ENCODE data around the gene LANCL2.
"Not testable (repeated sequence)": the region's sequence is repeated elsewhere in the genome, so short reads cannot be mapped to it uniquely, and the experiment has no call there.

The LANCL2 gene, protein sequence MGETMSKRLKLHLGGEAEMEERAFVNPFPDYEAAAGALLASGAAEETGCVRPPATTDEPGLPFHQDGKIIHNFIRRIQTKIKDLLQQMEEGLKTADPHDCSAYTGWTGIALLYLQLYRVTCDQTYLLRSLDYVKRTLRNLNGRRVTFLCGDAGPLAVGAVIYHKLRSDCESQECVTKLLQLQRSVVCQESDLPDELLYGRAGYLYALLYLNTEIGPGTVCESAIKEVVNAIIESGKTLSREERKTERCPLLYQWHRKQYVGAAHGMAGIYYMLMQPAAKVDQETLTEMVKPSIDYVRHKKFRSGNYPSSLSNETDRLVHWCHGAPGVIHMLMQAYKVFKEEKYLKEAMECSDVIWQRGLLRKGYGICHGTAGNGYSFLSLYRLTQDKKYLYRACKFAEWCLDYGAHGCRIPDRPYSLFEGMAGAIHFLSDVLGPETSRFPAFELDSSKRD

GRCh38 chr7:55365205-55365674 is at the start of gene LANCL2:
Gene LANCL2 (plus strand): TSS chr7:55365337. CDS start chr7:55366026, 689 bp downstream.
- DNase-seq (ENCODE audit: low read depth in 1 of 2, low spot score in 1 of 2): no peak

DNA sequence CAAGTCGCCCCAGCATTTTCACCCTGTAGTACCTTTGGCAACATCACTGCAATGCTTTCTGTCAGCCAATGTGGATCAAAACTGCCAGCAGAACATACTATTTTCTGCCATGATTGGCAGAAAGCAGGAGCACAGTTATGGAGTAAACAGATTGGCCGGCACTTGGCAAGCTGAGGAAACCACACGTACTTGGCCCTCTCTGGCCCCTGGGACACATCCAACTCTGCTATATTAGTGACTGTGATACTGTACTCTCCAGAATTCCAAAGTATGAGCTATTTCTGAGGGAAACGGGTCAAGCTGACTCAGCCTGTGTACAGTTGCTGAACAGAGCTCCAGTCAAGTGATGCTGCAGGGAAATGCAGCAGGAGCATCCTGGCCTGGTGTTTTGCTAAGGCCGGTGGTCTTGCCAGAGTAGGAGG is 39.8 kb upstream of the LANCL2 start:
- no peak for DNase-seq (ENCODE audit: low read depth in 1 of 2, low spot score in 1 of 2)

- no peak for DNase-seq (ENCODE audit: low read depth in 1 of 2, low spot score in 1 of 2)
Observed at GRCh38 chr7:55326081-55326835, 38.9 kb upstream of the LANCL2 start.

- no peak for DNase-seq (ENCODE audit: low read depth in 1 of 2, low spot score in 1 of 2)
Observed at GRCh38 chr7:55326945-55327626, 38.1 kb upstream of the LANCL2 start.

GRCh38 chr7:55335151-55335550 is 30.0 kb upstream of the LANCL2 start:
- no peak for DNase-seq (ENCODE audit: low read depth in 1 of 2, low spot score in 1 of 2)

- DNase-seq (ENCODE audit: low read depth in 1 of 2, low spot score in 1 of 2): no peak
Observed at GRCh38 chr7:55335786-55336185, 29.4 kb upstream of the LANCL2 start.

- no peak for DNase-seq (ENCODE audit: low read depth in 1 of 2, low spot score in 1 of 2)
Observed at GRCh38 chr7:55336540-55336939, 28.6 kb upstream of the LANCL2 start.

DNA sequence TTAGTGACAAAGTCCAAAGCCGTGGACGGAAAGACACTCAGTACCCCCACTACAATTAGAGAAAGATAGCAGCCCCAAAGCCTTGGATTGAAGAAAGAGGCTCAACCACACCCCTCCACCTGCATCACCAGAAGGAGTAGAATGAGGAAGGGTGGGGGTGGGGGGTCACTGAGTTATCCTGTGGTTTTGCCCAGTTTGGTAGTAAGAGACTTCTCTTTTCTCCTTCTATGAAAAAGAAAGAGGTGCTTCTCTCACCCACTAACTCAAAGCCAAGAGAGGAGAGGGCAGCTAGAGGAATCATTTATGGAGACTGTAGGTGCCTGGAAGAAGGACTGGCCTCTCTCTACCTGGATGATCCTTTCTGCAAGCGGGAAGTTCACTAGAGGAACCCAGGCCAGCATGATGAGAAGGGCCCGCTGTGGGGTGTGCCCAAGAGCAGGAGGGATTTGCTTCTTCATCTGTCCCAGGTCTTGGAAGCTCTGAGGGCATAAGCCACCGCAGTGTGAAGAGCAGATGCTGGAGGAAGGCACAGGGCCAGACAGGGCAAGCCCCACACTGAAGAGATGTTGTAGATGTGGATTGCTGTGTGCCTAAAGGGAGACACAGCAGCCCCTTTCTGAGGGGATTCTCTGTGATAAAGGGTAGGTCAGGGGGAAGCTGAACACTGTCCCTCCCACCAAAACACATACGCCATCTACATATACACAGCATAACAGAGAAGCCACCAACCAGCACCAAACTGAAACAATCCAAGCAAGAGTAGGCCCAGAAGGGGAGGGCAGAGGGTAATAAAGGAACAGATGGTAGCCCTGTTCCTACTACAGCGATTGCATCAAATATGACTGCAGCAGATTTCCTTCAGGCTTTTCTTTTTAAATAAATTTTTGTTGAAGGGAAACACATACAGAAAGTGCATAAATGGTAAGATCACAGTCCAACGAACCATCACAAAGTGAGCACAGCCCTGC is 25.8 kb upstream of the LANCL2 start:
- no peak for DNase-seq (ENCODE audit: low read depth in 1 of 2, low spot score in 1 of 2)

DNA sequence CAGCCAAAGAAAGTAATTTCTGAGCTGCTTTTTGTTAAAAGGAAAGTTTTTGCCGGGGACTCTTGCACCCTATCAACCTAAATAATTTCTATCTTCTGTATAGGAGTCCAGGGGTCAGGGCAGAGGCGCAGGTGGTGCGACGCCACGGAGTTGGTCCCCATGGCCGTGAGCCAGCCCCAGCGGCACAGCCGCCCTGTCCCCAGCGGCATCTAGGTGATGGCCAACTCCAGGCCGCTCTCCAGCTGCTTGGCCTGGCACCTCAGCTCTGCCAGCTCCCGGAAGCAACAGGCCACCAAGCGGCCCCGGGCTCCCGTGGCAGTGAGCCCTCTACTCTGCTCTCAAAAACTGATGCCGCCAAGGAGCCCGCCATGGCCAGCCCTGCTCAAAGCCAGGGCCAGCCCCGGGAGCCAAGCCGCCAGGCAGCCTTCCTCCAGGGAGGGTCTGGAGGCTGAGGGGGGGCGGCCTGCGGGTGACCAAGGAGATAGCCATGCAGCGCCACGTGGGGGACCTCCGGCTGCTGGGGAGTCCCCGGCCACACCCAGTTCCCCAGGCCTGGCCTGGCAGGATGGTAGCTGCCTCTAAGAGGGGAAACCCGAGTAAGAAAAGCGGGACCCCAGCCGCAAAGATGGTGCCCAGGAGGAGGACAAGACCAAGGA is 22.8 kb upstream of the LANCL2 start:
- no peak for DNase-seq (ENCODE audit: low read depth in 1 of 2, low spot score in 1 of 2)

DNA sequence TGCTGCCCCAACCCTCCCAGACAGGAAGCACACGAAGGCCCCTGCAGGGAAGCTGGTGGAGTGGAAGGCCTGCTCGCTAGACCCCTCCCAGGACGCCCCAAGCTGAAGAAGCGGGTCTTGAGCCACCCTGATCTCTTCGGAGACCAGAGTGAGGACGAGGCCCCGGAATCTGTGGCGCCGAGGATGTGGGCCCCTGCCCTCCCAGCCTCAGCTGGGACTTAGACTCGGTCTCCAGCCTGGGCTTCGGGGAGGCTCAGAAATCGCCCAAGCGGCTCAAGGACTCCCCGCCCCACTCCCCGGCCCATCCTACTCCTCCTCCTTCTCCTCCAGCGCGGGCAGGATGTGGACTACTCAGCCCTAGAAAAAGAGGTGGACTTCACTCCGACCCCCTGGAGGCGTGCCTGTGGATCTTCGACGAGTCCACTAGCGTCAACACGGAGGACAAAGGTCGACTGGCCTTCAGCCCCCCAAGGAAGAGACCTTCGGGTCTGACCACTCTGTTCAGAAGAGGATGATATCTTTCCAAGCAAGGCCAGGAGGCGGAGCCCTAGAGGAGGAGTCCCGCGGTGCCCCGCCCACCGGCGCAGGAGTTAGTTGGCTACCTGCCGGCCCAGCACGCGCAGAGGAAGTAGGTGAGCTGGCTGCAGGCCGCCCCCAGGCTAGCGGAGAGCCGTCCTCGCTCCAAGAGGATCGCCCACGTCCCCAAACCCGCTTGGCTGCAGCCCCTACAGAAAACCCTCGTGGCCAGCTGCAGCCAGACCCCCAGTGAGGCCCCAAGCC is 21.9 kb upstream of the LANCL2 start:
- DNase-seq (ENCODE audit: low read depth in 1 of 2, low spot score in 1 of 2): no peak

DNA sequence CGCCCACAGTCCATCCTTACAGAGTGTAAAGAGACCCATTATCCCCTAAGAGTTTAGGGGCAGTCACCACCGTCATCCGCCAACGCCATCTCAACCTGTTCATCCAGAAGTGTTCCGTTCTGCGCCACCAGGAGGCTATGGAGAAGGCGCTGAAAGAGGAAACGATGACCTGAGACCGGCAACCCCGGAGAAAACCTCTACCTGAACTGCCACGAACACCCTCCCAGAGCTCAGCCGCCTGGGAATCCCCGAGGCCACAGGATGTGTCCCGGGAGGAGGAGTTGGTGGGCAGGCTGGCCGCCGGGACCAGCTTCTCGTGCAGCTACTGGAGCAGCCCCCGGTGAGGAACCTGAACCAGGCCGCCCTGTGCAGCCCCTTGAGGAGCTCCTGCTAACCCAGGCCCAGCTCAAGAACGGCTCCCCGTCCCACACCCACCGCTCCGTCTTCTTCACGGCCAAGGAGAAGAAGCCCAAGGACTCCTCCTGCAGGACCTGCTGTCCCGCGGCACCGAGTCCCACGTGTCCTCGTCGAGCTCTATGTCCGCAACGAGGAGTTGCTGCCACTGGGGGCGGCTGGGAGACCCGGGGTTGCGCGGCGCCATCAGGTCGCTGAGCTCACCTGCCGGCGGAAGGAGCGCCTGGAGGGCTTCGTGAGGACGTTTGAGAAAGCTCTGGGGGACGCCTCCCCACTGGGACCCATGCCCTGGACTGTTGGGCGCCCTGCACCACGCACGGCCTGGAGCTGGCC is 21.1 kb upstream of the LANCL2 start:
- DNase-seq (ENCODE audit: low read depth in 1 of 2, low spot score in 1 of 2): no peak

- DNase-seq (ENCODE audit: low read depth in 1 of 2, low spot score in 1 of 2): no peak
Observed at GRCh38 chr7:55344840-55345239, 20.3 kb upstream of the LANCL2 start.

DNA sequence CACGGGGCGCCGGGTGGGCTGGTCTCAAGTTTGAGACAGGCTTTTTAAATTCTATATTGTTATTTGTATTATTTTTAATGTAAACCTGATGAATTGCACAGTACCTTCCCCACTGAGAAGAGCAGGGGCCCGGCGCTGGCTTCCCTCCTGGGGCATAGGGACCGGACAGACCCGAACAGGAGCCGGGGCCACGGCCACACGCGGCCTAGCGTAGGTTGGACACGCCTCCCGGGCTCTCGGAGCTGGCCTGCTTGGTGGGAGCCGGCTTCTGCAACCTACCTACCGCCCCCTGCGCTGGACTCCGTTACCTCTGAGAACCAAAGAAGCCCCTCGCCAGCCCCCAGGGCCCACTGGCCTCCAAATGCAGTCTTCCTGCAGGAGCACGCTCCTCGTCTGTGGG is 19.8 kb upstream of the LANCL2 start:
- DNase-seq (ENCODE audit: low read depth in 1 of 2, low spot score in 1 of 2): no peak

GRCh38 chr7:55348502-55348901 is 16.6 kb upstream of the LANCL2 start:
- DNase-seq (ENCODE audit: low read depth in 1 of 2, low spot score in 1 of 2): no peak

DNA sequence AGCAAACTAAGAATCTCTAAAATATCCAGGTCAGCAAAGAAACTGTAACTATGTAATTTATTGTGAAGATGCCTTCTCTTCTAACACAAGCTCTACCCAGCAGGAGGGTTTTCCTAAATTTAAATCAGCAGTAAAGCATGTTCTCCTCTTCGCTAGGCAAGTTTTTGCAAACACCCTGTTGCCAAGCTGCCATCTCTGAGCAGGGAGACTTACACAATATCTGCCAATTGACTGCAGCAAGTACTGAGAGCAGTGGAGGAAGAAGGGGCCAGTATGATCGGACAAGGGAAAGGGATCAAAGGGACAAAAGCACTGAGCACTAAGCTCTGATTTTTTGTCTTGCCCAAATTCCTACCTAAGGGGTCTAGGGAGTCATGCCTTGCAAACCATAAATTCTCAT is 16.0 kb upstream of the LANCL2 start:
- no peak for DNase-seq (ENCODE audit: low read depth in 1 of 2, low spot score in 1 of 2)

- DNase-seq (ENCODE audit: low read depth in 1 of 2, low spot score in 1 of 2): no peak
Observed at GRCh38 chr7:55350281-55350680, 14.9 kb upstream of the LANCL2 start.

DNA sequence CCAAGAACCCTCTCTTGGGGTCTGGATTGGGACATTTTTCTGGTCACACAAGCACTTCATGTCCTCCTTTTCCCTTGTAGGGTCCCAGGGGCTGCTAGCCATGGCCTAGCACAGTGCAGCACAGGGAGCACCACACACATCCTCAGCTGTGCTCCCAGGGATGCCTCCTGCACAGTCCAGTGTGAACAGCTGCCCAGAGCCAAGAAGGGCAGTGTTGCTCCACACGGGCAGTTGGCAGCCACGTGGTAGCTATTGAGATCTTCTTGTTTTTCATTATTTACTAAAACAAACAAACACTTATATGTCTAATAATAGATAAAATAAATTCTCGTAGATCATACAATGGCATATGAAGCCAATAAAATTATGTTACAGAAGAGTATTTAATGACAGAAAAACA is 13.9 kb upstream of the LANCL2 start:
- no peak for DNase-seq (ENCODE audit: low read depth in 1 of 2, low spot score in 1 of 2)

DNA sequence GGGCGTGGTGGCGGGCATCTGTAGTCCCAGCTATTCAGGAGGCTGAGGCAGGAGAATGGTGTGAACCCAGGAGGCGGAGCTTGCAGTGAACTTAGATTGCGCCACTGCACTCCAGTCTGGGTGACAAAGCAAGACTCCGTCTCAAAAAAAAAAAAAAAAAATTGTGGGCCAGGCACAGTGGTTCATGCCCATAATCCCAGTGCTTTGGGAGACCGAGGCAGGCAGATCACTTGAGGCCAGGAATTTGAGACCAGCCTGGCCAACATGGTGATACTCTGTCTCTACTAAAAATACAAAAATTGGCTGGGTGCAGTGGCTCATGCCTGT is 12.2 kb upstream of the LANCL2 start:
- not testable (repeated sequence) for DNase-seq (ENCODE audit: low read depth in 1 of 2, low spot score in 1 of 2)

DNA sequence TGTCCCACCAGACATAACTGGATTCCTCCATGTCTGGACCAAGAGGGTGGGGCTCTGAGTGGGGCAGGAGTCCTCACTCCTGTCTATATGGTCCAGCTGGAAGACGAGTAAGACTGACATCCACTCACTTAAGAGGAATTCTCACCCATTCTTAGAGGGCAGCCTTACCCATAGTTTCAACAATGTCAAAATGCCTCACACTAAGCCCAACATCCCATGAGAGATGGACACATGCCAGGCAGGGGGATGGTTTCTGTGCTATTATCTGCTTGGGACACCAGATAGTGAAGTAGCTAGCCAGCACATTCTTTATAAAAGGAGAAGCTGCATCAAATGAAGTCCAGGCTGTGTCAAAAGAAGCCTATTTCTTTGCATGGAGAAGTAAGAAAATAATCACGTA is 4.7 kb upstream of the LANCL2 start:
- no peak for DNase-seq (ENCODE audit: low read depth in 1 of 2, low spot score in 1 of 2)
